HepG2 (cell line): Measurements from ENCODE around the gene IL22RA1. TPM values are rescaled to one million over a fixed set of nuclear protein-coding genes. Genes with fewer than 3 reads are reported as not detected.
A peak's percentile ranks its signal among the peaks of the same experiment; 100 is the strongest.

Experiments
- DBP ChIP-seq: sonication (generic); formaldehyde crosslinking; IDR thresholded peaks from 2 replicates; pipeline ENCODE4 v1.4.0; 2020; ENCODE audit warnings: missing genetic modification reagents; ENCODE audit errors: not compliant biosample characterization
- DNMT3B ChIP-seq: conservative IDR thresholded peaks from 2 replicates; pipeline ENCODE4 v1.6.1; 2016; ENCODE audit warnings: missing biosample characterization, control low read depth
- DRAP1 ChIP-seq: IDR thresholded peaks from 2 replicates; pipeline ENCODE4 v1.6.1; 2016; ENCODE audit warnings: missing genetic modification reagents, missing compliant biosample characterization
- E2F2 ChIP-seq: sonication (generic); formaldehyde crosslinking; IDR thresholded peaks from 2 replicates; pipeline ENCODE4 v1.4.0; 2020; ENCODE audit warnings: missing genetic modification reagents, borderline replicate concordance
- FOXJ3 ChIP-seq: sonication (generic); formaldehyde crosslinking; IDR thresholded peaks from 2 replicates; pipeline ENCODE4 v1.4.0; 2020; ENCODE audit warnings: missing genetic modification reagents, mild to moderate bottlenecking, borderline replicate concordance
- HMGXB4 ChIP-seq, 2 experiments: sonication (generic) in 1 of 2; formaldehyde crosslinking in 1 of 2; IDR thresholded peaks; 2 replicates each; pipeline versions ENCODE4 v1.4.0 to v1.6.1; 2018 to 2020; ENCODE audit warnings: missing genetic modification reagents in 2 of 2, borderline replicate concordance in 1 of 2, low read depth in 1 of 2, mild to moderate bottlenecking in 1 of 2, missing biosample characterization in 1 of 2
- HNRNPLL ChIP-seq: fragments of 200-400 bp; formaldehyde crosslinking; IDR thresholded peaks from 2 replicates; pipeline ENCODE4 v1.6.1; 2017; ENCODE audit warnings: mild to moderate bottlenecking, low read depth, low read length; ENCODE audit not compliant: poor library complexity, severe bottlenecking
- KLF9 ChIP-seq: IDR thresholded peaks from 2 replicates; pipeline ENCODE4 v1.6.1; 2016; ENCODE audit warnings: low read depth
- NRL ChIP-seq: sonication (generic); formaldehyde crosslinking; IDR thresholded peaks from 2 replicates; pipeline ENCODE4 v1.5.0; 2020; ENCODE audit warnings: missing genetic modification reagents, mild to moderate bottlenecking, moderate library complexity, borderline replicate concordance
- SKIL ChIP-seq: sonication (generic); formaldehyde crosslinking; IDR thresholded peaks from 2 replicates; pipeline ENCODE4 v1.8.0; 2022; ENCODE audit warnings: missing genetic modification reagents, mild to moderate bottlenecking, moderate library complexity, borderline replicate concordance
- ZBTB3 ChIP-seq: sonication (generic); formaldehyde crosslinking; IDR thresholded peaks from 2 replicates; pipeline ENCODE4 v1.4.0; 2020; ENCODE audit warnings: low read depth, mild to moderate bottlenecking, moderate library complexity, missing genetic modification reagents, borderline replicate concordance
- ZFAT ChIP-seq: sonication (generic); formaldehyde crosslinking; conservative IDR thresholded peaks from 2 replicates; pipeline ENCODE4 v1.8.1; 2023; ENCODE audit warnings: missing genetic modification reagents, inconsistent platforms
- ZFP91 ChIP-seq: sonication (generic); formaldehyde crosslinking; IDR thresholded peaks from 2 replicates; pipeline ENCODE4 v1.9.0; 2022; ENCODE audit warnings: missing genetic modification reagents, mild to moderate bottlenecking, borderline replicate concordance
- ZMYM3 ChIP-seq: sonication (generic); formaldehyde crosslinking; IDR thresholded peaks from 2 replicates; pipeline ENCODE4 v1.5.1; 2020; ENCODE audit warnings: mild to moderate bottlenecking, missing genetic modification reagents
- ZNF225 ChIP-seq: sonication (generic); formaldehyde crosslinking; IDR thresholded peaks from 2 replicates; pipeline ENCODE4 v1.4.0; 2020; ENCODE audit warnings: mild to moderate bottlenecking, missing genetic modification reagents
- ZNF335 ChIP-seq: sonication (generic); formaldehyde crosslinking; IDR thresholded peaks from 2 replicates; pipeline ENCODE4 v1.4.0; 2020; ENCODE audit warnings: missing genetic modification reagents
- ZNF367 ChIP-seq: sonication (generic); formaldehyde crosslinking; IDR thresholded peaks from 2 replicates; pipeline ENCODE4 v1.4.0; 2020; ENCODE audit warnings: missing genetic modification reagents, borderline replicate concordance
- ZNF552 ChIP-seq: sonication (generic); formaldehyde crosslinking; IDR thresholded peaks from 2 replicates; pipeline ENCODE4 v1.9.0; 2022; ENCODE audit warnings: missing genetic modification reagents, mild to moderate bottlenecking, borderline replicate concordance
- polyA plus RNA-seq, 8 experiments: library from polyadenylated mRNA; depleted of rRNA in 3 of 8; stranded (reverse) in 7 of 8; unstranded in 1 of 8; fragments of >200 nt; fragmentation: Illumina TruSeq in 4 of 8; extraction: Trizol in 4 of 8; gene quantifications; 2 replicates each; pipeline versions ENCODE4 v1.2.1 to v1.2.3, GENCODE V29; 2011 to 2016; ENCODE audit warnings: low read depth in 4 of 8, missing spikeins in 1 of 8, mixed read lengths in 1 of 8; ENCODE audit not compliant: insufficient read depth in 1 of 8
- total RNA-seq, 5 experiments: library from RNA; depleted of rRNA; stranded (reverse); fragments of >200 nt; fragmentation: Illumina TruSeq; extraction: Trizol; gene quantifications; 2 replicates each; pipeline ENCODE4 v1.2.3, GENCODE V29; 2016; ENCODE audit warnings: low read depth in 1 of 5

Gene IL22RA1
- total and polyA plus RNA-seq, 2 of the 13 experiments (the other 11 are each of a cell fraction or from before 2014, with no cell fraction given) = 4.4 to 10.2 TPM

- TF ChIP-seq ZNF225 (CRISPR knock-in tag) = 0 out of 2 replicates have a peak, but pooled peaks have one; percentile 20
- peak; percentile 32; the same call in 1 of the 2 replicates for TF ChIP-seq DRAP1 (CRISPR knock-in tag)
- no peak for TF ChIP-seq E2F2 (CRISPR knock-in tag)
- peak; percentile 27; the same call in 1 of the 2 replicates for TF ChIP-seq ZFP91
- TF ChIP-seq HNRNPLL = no peak
- no peak for TF ChIP-seq DNMT3B
- no peak for TF ChIP-seq ZFAT (CRISPR knock-in tag)
- TF ChIP-seq KLF9 (CRISPR knock-in tag) = no peak
- no peak for TF ChIP-seq ZBTB3
- TF ChIP-seq SKIL = no peak
- TF ChIP-seq DBP (CRISPR knock-in tag) = no peak
- 0 out of 2 replicates have a peak, but pooled peaks have one; percentile 19 for TF ChIP-seq ZMYM3 (CRISPR knock-in tag)
- no peak for TF ChIP-seq FOXJ3 (CRISPR knock-in tag)
- no peak; the same call in 1 of the 2 replicates for TF ChIP-seq NRL (CRISPR knock-in tag)
- no peak for TF ChIP-seq ZNF335 (CRISPR knock-in tag)
- no peak for TF ChIP-seq ZNF552 (CRISPR knock-in tag)
- TF ChIP-seq HMGXB4 (CRISPR knock-in tag; IDR thresholded peaks at IDR 0.05; ENCODE audit: borderline replicate concordance in 1 of 2, low read depth in 1 of 2) = peak in 1 of 2 experiments; percentile 50; a peak in 1 of 4 replicates
- TF ChIP-seq ZNF367 (CRISPR knock-in tag) = peak; percentile 89; the same call in 1 of the 2 replicates
Observed at GRCh38 chr1:24142546-24143534, at the start of gene IL22RA1 (continued).
